Measurements from ENCODE around the gene GULP1. TPM values are rescaled to one million over a fixed set of nuclear protein-coding genes. Genes with fewer than 3 reads are reported as not detected.
"Not testable (repeated sequence)": the region's sequence is repeated elsewhere in the genome, so short reads cannot be mapped to it uniquely, and the experiment has no call there.

Gene GULP1
- total and polyA plus RNA-seq, 2 donors (not counting 1 experiment from before 2014, with no cell fraction given): 43.5 to 82.4 TPM

DNA sequence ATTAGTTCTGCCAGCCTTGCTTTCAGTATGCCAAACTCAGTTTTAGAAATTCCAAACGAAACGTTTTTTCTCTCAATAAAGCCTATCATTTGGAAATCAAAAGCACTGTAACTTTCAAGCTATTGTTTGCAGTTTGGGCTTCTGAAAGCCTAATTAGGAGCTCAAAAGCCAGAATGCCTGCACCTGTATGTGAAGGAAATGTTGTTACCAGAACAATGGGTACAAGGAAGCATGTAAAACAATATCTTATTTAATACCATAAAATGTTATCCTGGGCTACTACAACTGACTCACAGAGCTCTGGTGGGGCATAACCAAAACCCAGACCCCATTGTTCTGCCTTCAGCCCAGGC, 12.6 kb upstream of the GULP1 start:
- TF ChIP-seq, protein P1, sequence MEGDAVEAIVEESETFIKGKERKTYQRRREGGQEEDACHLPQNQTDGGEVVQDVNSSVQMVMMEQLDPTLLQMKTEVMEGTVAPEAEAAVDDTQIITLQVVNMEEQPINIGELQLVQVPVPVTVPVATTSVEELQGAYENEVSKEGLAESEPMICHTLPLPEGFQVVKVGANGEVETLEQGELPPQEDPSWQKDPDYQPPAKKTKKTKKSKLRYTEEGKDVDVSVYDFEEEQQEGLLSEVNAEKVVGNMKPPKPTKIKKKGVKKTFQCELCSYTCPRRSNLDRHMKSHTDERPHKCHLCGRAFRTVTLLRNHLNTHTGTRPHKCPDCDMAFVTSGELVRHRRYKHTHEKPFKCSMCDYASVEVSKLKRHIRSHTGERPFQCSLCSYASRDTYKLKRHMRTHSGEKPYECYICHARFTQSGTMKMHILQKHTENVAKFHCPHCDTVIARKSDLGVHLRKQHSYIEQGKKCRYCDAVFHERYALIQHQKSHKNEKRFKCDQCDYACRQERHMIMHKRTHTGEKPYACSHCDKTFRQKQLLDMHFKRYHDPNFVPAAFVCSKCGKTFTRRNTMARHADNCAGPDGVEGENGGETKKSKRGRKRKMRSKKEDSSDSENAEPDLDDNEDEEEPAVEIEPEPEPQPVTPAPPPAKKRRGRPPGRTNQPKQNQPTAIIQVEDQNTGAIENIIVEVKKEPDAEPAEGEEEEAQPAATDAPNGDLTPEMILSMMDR (conservative IDR thresholded peaks at IDR 0.05 in 1 of 2, IDR thresholded peaks at IDR 0.05 in 1 of 2; ENCODE audit: low read depth in 1 of 2, low read length in 2 of 2): no peak
- Histone ChIP-seq H3K79me2 (ENCODE audit: control insufficient read depth, insufficient read depth, low read length) (no peaks in the 10 kb centered on the region), H3K4me3 (replicated peaks in 1 of 4; ENCODE audit: control extremely low read depth in 1 of 4, insufficient read depth in 1 of 4, low read depth in 3 of 4, low read length in 4 of 4) (peak overlapping the region in 1 of 4 experiments; percentile 38), H4K20me1 (ENCODE audit: control insufficient read depth, extremely low read depth, insufficient read depth, low read length) (no peaks in the 10 kb centered on the region), H3K9ac (ENCODE audit: insufficient read depth, low read length) (no peak overlapping the region), H2AFZ (ENCODE audit: low read length) (no peak overlapping the region), H3K36me3 (ENCODE audit: control insufficient read depth, insufficient read depth, low read length) (no peaks in the 10 kb centered on the region), H3K9me3 (ENCODE audit: control insufficient read depth, insufficient read depth, low read depth, low read length) (no peaks in the 10 kb centered on the region), H3K4me2 (ENCODE audit: extremely low read depth, insufficient read depth, low read length) (no peak overlapping the region), H3K27ac (ENCODE audit: insufficient read depth, low read length) (no peak overlapping the region), H3K4me1 (ENCODE audit: control insufficient read depth, extremely low read depth, insufficient read depth, low read length) (no peaks in the 10 kb centered on the region), H3K27me3 (ENCODE audit: control insufficient read depth, insufficient read depth, low read length) (no peaks in the 10 kb centered on the region)
- DNase-seq (ENCODE audit: low read depth in 2 of 2): no peak

GRCh38 chr2:188280811-188281222, 10.9 kb upstream of the GULP1 start:
- Histone ChIP-seq H3K9me3 (ENCODE audit: control insufficient read depth, insufficient read depth, low read depth, low read length) (no peaks in the 10 kb centered on the region), H3K27me3 (ENCODE audit: control insufficient read depth, insufficient read depth, low read length) (no peaks in the 10 kb centered on the region), H3K4me2 (ENCODE audit: extremely low read depth, insufficient read depth, low read length) (no peak overlapping the region), H3K79me2 (ENCODE audit: control insufficient read depth, insufficient read depth, low read length) (no peaks in the 10 kb centered on the region), H3K4me1 (ENCODE audit: control insufficient read depth, extremely low read depth, insufficient read depth, low read length) (no peaks in the 10 kb centered on the region), H3K27ac (ENCODE audit: insufficient read depth, low read length) (no peak overlapping the region), H2AFZ (ENCODE audit: low read length) (no peak overlapping the region), H3K9ac (ENCODE audit: insufficient read depth, low read length) (no peak overlapping the region), H3K4me3 (replicated peaks in 1 of 4; ENCODE audit: control extremely low read depth in 1 of 4, insufficient read depth in 1 of 4, low read depth in 3 of 4, low read length in 4 of 4) (no peak overlapping the region), H4K20me1 (ENCODE audit: control insufficient read depth, extremely low read depth, insufficient read depth, low read length) (no peaks in the 10 kb centered on the region), H3K36me3 (ENCODE audit: control insufficient read depth, insufficient read depth, low read length) (no peaks in the 10 kb centered on the region)
- TF ChIP-seq, protein P1 (conservative IDR thresholded peaks at IDR 0.05 in 1 of 2, IDR thresholded peaks at IDR 0.05 in 1 of 2; ENCODE audit: low read depth in 1 of 2, low read length in 2 of 2): no peak
- TF ChIP-seq EZH2 (IDR thresholded peaks at IDR 0.05; ENCODE audit: low read length, missing control alignments): no peak
- DNase-seq (ENCODE audit: low read depth in 2 of 2): no peak

DNA sequence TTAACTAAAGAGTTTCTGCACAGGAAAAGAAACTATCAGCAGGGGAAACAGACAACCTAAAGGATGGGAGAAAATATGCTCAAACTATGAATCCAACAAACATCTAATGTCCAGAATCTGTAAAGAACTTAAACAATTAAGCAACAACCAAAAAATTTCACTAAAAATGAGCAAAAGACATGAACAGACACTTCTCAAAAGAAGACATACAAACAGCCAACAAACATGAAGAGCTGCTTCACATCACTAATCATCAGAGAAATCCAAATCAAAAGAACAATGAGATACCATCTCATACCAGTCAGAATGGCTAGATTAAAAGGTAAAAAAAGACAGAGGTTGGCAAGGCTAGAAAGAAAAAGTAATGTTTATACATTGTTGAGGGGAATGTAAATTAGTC, 8.8 kb upstream of the GULP1 start:
- no peak overlapping the region for H3K27ac ChIP-seq (ENCODE audit: insufficient read depth, low read length)
- H3K4me1 ChIP-seq (ENCODE audit: control insufficient read depth, extremely low read depth, insufficient read depth, low read length): no peaks in the 10 kb centered on the region
- no peaks in the 10 kb centered on the region for H3K9me3 ChIP-seq (ENCODE audit: control insufficient read depth, insufficient read depth, low read depth, low read length)
- no peak for DNase-seq (ENCODE audit: low read depth in 2 of 2)
- H3K4me3 ChIP-seq (replicated peaks in 1 of 4; ENCODE audit: control extremely low read depth in 1 of 4, insufficient read depth in 1 of 4, low read depth in 3 of 4, low read length in 4 of 4): no peak overlapping the region
- H3K36me3 ChIP-seq (ENCODE audit: control insufficient read depth, insufficient read depth, low read length): no peaks in the 10 kb centered on the region
- no peak overlapping the region for H3K9ac ChIP-seq (ENCODE audit: insufficient read depth, low read length)
- H3K79me2 ChIP-seq (ENCODE audit: control insufficient read depth, insufficient read depth, low read length): no peaks in the 10 kb centered on the region
- H4K20me1 ChIP-seq (ENCODE audit: control insufficient read depth, extremely low read depth, insufficient read depth, low read length): no peaks in the 10 kb centered on the region
- H3K4me2 ChIP-seq (ENCODE audit: extremely low read depth, insufficient read depth, low read length): no peak overlapping the region
- no peaks in the 10 kb centered on the region for H3K27me3 ChIP-seq (ENCODE audit: control insufficient read depth, insufficient read depth, low read length)
- H2AFZ ChIP-seq (ENCODE audit: low read length): no peak overlapping the region
- TF ChIP-seq EZH2 (IDR thresholded peaks at IDR 0.05; ENCODE audit: low read length, missing control alignments): no peak

DNA sequence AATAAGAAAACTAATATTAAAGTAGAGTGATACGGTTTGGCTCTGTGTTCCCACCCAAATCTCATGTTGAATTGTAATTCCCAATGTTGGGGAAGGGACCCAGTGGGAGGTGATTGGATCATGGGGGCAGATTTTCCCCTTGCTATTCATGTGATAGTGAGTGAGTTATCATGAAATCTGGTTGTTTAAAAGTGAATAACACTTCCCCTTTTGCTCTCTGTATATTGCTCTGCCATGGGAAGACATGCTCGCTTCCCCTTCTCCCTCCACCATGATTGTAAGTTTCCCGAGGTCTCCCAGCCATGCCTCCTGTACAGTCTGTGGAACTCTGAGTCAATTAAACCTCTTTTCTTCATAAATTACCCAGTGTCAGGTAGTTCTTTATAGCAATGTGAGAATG, 7.4 kb upstream of the GULP1 start:
- not testable (repeated sequence) for DNase-seq (ENCODE audit: low read depth in 2 of 2); H3K79me2 ChIP-seq (ENCODE audit: control insufficient read depth, insufficient read depth, low read length); H3K4me2 ChIP-seq (ENCODE audit: extremely low read depth, insufficient read depth, low read length); H3K9me3 ChIP-seq (ENCODE audit: control insufficient read depth, insufficient read depth, low read depth, low read length); H3K4me3 ChIP-seq (replicated peaks in 1 of 4; ENCODE audit: control extremely low read depth in 1 of 4, insufficient read depth in 1 of 4, low read depth in 3 of 4, low read length in 4 of 4); H3K9ac ChIP-seq (ENCODE audit: insufficient read depth, low read length); H2AFZ ChIP-seq (ENCODE audit: low read length); H3K27ac ChIP-seq (ENCODE audit: insufficient read depth, low read length); H3K4me1 ChIP-seq (ENCODE audit: control insufficient read depth, extremely low read depth, insufficient read depth, low read length); H3K27me3 ChIP-seq (ENCODE audit: control insufficient read depth, insufficient read depth, low read length); H3K36me3 ChIP-seq (ENCODE audit: control insufficient read depth, insufficient read depth, low read length); H4K20me1 ChIP-seq (ENCODE audit: control insufficient read depth, extremely low read depth, insufficient read depth, low read length)
